Uterus (tissue), 4 donors: ENCODE data around the gene TMEM217. TPM values are rescaled to one million over a fixed set of nuclear protein-coding genes. Genes with fewer than 3 reads are reported as not detected.

ENCODE experiments used
- DNase-seq, 2 donors: peaks; one replicate each; pipeline ENCODE4 v3.0.0-alpha.2; 2019 to 2020
- H3K27ac ChIP-seq, 2 donors: fragments of 200-600 bp; sonication (generic); 1 replicate in 1 of 2; 2 replicates in 1 of 2; pipeline ENCODE4 v1.5.1; 2016 to 2018
- H3K27me3 ChIP-seq, 2 donors: fragments of 200-600 bp; sonication (generic); one replicate each; pipeline ENCODE4 v1.5.1; 2018 to 2019; ENCODE audit warnings: control low read depth in 1 of 2
- H3K36me3 ChIP-seq, 2 donors: fragments of 200-600 bp; sonication (generic); one replicate each; pipeline ENCODE4 v1.5.1; 2019; ENCODE audit warnings: control low read depth in 1 of 2
- H3K4me1 ChIP-seq, 2 donors: fragments of 200-600 bp; sonication (generic); one replicate each; pipeline ENCODE4 v1.5.1; 2018 to 2019; ENCODE audit warnings: control low read depth in 1 of 2
- H3K4me3 ChIP-seq, 2 donors: fragments of 200-600 bp; sonication (generic); 1 replicate in 1 of 2; 2 replicates in 1 of 2; pipeline ENCODE4 v1.5.1; 2018 to 2019; ENCODE audit warnings: mild to moderate bottlenecking in 1 of 2
- H3K9me3 ChIP-seq, 2 donors: fragments of 200-600 bp; sonication (generic); one replicate each; pipeline ENCODE4 v1.5.1; 2019; ENCODE audit warnings: control low read depth in 1 of 2
- CTCF ChIP-seq, 4 experiments: fragments of 200-600 bp in 2 of 4; fragments of 450-650 bp in 2 of 4; sonication (generic) in 2 of 4; IDR thresholded peaks; one replicate each; pipeline ENCODE4 v1.5.1; 2016 to 2019; ENCODE audit warnings: antibody characterized with exemption in 4 of 4, mild to moderate bottlenecking in 2 of 4, moderate library complexity in 1 of 4
- POLR2A ChIP-seq, 2 donors: fragments of 450-650 bp; IDR thresholded peaks; one replicate each; pipeline ENCODE4 v1.6.1; 2016; ENCODE audit warnings: antibody characterized with exemption in 2 of 2, mild to moderate bottlenecking in 1 of 2, moderate library complexity in 1 of 2
- intact Hi-C: fragments of 100-400 bp; cut with DNase I; formaldehyde crosslinking; loops from one replicate; pipeline ENCODE4 v1.15.1; 2023; ENCODE audit warnings: low total_unique reads
- total RNA-seq, 4 donors: library from RNA; depleted of rRNA in 3 of 4; stranded (reverse); fragments of >200 nt in 3 of 4; gene quantifications; one replicate each; pipeline versions ENCODE4 v1.1.0 to v1.2.4, GENCODE V29; 2014 to 2023
- donor health status: DM: yes; HTN: yes; CAD: no.

The TMEM217 gene
- total RNA-seq, 4 donors from 2014 or later = 0.21 to 1.6 TPM; not detected in 2

- TF ChIP-seq POLR2A (IDR thresholded peaks at IDR 0.05) = no peak
- TF ChIP-seq CTCF (IDR thresholded peaks at IDR 0.05) = peak in 3 of 4 experiments; percentile 29 to 32 (median 30)
- intact Hi-C loops = loop anchor here (2.0 to 10.0 kb wide), 2 partner anchors 114 to 146 kb away; no protein-coding TSS in a partner anchor
- Histone ChIP-seq H3K4me3 (peak overlapping the region; percentile 73 to 85), H3K4me1 (no peaks in the 10 kb centered on the region), H3K27me3 (no peaks in the 10 kb centered on the region), H3K9me3 (no peaks in the 10 kb centered on the region), H3K36me3 (no peaks in the 10 kb centered on the region), H3K27ac (peak overlapping the region; percentile 91 to 94)
- peak; percentile 61 to 64 for DNase-seq
Measured at GRCh38 chr6:37170273-37171200, 87.4 kb downstream of the TMEM217 start.

GRCh38 chr6:37169496-37170272, 88.3 kb downstream of the TMEM217 start, which contains the start of gene PIM1:
TSS of gene PIM1 (plus strand) at chr6:37170152. CDS start at chr6:37170576, 424 bp downstream.
- Histone ChIP-seq H3K4me1 (no peaks in the 10 kb centered on the region), H3K9me3 (no peaks in the 10 kb centered on the region), H3K4me3 (peak within 1 kb of the TSS; percentile 73 to 85), H3K27me3 (no peaks in the 10 kb centered on the region), H3K27ac (peak within 1 kb of the TSS; percentile 96 to 98), H3K36me3 (no peaks in the 10 kb centered on the region)
- intact Hi-C loops = loop anchor here (2.0 to 10.0 kb wide), 2 partner anchors 113 to 145 kb away; no protein-coding TSS in a partner anchor
- TF ChIP-seq CTCF (IDR thresholded peaks at IDR 0.05) (peak in 2 of 4 experiments; percentile 13 to 14), POLR2A (IDR thresholded peaks at IDR 0.05) (peak; percentile 83 to 97)
- DNase-seq = peak; percentile 99 to 100

GRCh38 chr6:37168811-37169495, 89.0 kb downstream of the TMEM217 start:
- H3K27ac ChIP-seq = peak overlapping the region; percentile 96 to 98
- H3K4me3 ChIP-seq = peak overlapping the region; percentile 47 to 58
- H3K27me3 ChIP-seq = no peaks in the 10 kb centered on the region
- intact Hi-C loops = no loop called here
- H3K9me3 ChIP-seq = no peaks in the 10 kb centered on the region
- no peak for TF ChIP-seq CTCF (IDR thresholded peaks at IDR 0.05)
- TF ChIP-seq POLR2A (IDR thresholded peaks at IDR 0.05) = no peak
- H3K4me1 ChIP-seq = no peaks in the 10 kb centered on the region
- DNase-seq = no peak
- H3K36me3 ChIP-seq = no peaks in the 10 kb centered on the region

- Histone ChIP-seq H3K4me1 (no peaks in the 10 kb centered on the region), H3K36me3 (no peaks in the 10 kb centered on the region), H3K27me3 (no peaks in the 10 kb centered on the region), H3K27ac (peak overlapping the region; percentile 96 to 98), H3K9me3 (no peaks in the 10 kb centered on the region), H3K4me3 (peak overlapping the region in 1 of 2 donors; percentile 47)
- intact Hi-C loops = no loop called here
- TF ChIP-seq POLR2A (IDR thresholded peaks at IDR 0.05) = no peak
- TF ChIP-seq CTCF (IDR thresholded peaks at IDR 0.05) = no peak
- no peak for DNase-seq
Measured at GRCh38 chr6:37168163-37168758, 89.7 kb downstream of the TMEM217 start.
